ENCODE results near the gene DPP7.

Gene DPP7

GRCh38 chr9:137085920-137086530, 28.5 kb downstream of the DPP7 start:
- peak; percentile 69 for DNase-seq

DNA sequence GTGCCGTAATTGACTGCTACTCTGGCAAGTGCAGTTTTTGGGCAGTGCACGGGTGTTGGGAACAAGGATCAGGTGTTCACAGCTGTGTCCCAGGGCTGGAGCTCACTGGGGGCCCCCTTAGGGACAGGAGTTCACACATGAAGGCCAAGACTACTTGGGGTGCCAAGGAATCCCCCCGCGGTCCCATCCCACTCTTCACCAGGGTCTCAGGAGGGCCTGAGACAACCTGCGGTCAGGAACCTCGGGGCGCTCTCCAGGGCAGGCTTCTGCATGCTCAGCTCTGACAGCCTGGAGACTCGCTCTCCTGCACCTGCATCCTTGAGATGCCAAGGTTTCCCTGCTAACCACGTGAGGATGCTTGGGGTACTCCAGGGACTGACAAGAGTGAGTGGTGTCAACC, 30.0 kb downstream of the DPP7 start:
- no peak for DNase-seq

GRCh38 chr9:137083394-137084004, 31.0 kb downstream of the DPP7 start:
- no peak for DNase-seq

DNA sequence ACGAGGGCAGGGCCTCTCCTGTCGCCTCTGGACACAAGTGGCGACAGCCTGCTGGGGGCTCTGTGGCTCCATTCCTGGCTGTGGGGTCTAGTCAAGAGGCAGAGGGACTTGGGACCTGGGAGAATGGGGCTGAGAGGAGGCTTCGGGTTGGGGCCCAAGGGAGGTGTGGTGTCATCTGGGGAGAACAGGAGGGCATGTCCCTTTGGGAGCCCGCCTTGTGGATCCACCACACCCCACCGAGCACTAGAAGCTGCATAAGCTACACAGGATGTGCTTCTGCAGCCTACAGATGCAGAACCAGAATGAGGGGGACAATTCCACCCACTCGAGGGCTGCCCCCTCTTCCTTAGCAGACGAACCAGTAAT, 31.6 kb downstream of the DPP7 start:
- no peak for DNase-seq

DNA sequence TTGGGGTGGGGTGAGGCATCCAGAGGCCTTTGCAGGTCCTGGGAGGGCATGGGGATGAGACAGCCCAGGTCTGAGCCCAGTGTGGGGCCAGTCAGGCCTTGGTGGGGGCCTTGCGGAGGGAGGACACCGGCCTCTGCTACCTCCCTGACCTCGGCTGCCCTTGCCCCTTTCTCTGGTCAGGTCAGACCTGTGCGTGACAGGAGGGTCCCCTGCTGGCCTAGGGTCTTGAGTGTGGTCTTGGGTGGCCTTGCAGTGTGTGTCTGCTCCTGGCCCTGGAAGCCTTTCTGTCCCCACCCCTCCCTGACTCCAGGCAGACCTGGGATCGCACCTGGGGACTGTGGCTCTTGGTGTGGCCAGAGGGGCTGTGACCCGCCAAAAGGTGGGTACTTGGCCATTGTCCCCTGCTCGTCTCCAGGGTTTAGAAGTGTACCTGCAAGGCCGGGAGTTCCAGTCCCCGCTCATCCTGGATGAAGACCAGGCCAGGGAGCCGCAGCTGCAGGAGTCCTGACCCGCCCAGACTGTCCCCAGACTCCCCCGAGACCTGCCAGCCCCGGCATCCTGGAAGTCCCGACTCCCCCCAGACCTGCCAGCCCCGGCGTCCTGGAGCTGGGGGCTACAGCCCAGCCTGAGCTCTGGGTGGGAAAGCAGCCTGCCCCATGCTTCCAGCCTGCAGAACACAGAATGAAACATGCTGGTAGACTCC, 32.2 kb downstream of the DPP7 start:
- no peak for DNase-seq

- DNase-seq = no peak
Observed at GRCh38 chr9:137080260-137081122, 34.0 kb downstream of the DPP7 start.

DNA sequence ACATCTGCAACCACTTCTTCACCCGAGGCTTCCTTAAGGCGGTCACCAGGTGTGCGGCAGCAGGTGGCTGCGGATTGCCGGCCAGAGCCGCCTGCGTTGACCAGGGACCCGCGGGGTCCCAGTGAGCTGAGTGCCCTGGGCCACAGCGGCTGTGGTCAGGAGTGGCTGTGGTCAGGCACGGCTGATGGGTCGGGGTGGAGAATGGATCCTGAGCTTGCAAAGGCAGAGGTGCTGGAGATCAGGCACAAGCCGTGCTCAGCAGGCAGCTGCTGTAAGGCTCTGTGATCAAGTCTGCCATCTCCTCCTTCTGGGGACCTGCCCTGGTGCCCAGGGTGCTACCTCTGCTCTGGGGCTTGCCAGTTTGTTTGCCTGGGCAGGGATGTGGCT, 35.1 kb downstream of the DPP7 start:
- DNase-seq = no peak

DNA sequence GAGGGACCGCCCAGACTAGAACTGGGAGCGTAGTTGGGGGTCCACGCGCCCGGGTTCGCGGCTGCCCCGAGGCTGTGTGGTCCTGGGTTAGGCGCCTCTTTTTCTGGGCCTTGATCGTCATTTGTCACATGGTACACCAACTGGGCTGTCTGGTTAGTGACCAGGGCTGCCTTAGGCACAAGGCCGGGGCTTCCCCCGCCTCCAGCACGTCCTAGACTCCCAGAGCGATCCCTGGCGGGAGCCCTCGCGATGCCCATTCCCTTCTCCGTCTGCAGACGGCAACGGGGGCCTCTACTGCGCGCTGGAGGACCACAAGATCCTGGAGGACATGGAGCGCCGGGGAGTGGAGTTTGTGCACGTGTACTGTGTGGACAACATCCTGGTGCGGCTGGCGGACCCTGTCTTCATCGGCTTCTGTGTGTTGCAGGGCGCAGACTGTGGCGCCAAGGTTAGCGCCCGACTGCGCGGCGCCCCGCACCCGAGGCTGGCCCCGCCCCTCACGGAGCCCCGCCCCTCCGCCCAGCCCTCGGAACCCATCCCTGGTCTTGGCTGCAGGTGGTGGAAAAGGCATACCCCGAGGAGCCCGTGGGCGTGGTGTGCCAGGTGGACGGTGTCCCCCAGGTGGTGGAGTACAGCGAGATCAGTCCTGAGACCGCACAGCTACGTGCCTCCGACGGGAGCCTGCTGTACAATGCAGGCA, 35.7 kb downstream of the DPP7 start:
- DNase-seq = no peak

GRCh38 chr9:137077758-137078693, 36.5 kb downstream of the DPP7 start:
- no peak for DNase-seq

DNA sequence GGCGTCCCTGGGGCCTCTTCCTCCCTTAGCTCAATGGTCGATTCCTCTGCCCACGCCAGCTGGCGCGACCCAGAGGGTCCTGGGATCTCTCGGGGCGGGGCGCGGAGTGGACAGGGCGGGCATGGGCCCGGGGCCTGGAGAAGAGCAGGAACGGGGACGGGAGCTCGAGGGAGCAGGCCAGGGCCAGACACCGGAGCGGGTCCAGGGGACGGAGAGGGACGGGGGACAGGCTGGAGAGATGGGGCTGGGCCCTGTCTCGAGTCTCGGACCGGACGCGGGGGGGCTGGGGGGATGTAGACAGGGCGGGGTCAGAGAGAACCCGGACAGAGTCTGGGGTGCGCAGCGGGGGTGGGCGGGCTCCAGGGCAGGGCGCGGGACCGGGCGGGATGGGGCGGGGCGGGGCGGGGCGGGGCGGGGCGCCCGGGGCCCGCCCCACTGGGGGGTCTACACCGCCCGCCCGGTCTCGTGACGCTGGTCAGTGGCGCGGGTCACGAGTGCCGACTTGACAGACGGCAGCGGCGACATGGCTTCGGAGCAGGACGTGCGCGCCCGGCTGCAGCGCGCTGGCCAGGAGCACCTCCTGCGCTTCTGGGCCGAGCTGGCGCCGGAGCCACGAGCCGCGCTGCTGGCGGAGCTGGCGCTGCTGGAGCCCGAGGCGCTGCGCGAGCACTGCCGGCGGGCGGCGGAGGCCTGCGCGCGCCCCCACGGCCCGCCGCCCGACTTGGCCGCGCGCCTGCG, 37.4 kb downstream of the DPP7 start, which contains the start of gene UAP1L1:
UAP1L1 (plus strand) TSS at position 508 of the 738 bp plus-strand sequence; CDS start at position 524, 16 bp downstream.
- DNase-seq = peak; percentile 60

- DNase-seq = no peak
Observed at GRCh38 chr9:137076636-137077009, 37.9 kb downstream of the DPP7 start.

DNA sequence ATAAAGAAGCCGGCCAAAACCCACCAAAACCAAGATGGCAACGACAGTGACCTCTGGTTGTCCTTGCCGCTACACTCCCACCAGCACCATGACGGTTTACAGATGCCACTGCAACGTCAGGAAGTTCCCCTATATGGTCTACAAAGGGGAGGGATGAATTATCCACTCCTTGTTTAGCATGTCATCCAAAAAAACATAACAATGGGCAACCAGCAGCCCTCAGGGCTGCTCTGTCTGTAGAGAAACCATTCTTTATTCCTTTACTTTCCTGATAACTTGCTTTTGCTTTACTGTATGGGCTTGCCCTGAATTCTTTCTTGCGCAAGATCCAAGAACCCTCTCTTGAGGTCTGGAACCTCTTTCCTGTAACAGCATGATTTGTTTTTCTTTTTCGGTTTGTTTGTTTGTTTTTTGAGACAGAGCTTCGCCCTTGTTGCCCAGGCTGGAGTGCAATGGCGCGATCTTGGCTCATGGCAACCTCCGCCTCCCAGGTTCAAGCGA, 39.2 kb downstream of the DPP7 start:
- DNase-seq = peak; percentile 24

GRCh38 chr9:137074657-137075274, 39.8 kb downstream of the DPP7 start:
- DNase-seq = no peak

GRCh38 chr9:137073992-137074399, 40.5 kb downstream of the DPP7 start:
- DNase-seq = no peak

DNA sequence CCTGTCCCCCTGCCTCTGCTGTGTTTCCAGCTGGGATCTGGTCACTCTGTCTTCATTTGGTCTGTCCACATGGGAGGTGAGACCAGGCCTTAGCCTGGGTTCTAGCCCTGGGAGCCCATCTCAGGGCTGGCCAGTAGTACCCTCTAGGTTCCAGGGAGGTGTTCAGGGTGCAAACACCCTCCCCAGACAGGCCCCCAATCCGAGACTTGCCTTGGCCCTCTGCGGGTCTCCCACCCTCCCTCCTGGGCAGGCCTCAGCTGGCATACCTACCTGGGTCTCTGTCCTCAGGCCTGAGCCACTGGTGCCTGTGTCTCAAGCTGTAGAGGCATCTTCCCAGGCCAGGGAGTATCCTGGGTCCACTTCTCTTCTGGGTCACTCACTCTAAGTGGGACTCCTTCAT, 43.3 kb downstream of the DPP7 start:
- no peak for DNase-seq

- peak; percentile 64 for DNase-seq
Observed at GRCh38 chr9:137070906-137071275, 43.6 kb downstream of the DPP7 start.

DNA sequence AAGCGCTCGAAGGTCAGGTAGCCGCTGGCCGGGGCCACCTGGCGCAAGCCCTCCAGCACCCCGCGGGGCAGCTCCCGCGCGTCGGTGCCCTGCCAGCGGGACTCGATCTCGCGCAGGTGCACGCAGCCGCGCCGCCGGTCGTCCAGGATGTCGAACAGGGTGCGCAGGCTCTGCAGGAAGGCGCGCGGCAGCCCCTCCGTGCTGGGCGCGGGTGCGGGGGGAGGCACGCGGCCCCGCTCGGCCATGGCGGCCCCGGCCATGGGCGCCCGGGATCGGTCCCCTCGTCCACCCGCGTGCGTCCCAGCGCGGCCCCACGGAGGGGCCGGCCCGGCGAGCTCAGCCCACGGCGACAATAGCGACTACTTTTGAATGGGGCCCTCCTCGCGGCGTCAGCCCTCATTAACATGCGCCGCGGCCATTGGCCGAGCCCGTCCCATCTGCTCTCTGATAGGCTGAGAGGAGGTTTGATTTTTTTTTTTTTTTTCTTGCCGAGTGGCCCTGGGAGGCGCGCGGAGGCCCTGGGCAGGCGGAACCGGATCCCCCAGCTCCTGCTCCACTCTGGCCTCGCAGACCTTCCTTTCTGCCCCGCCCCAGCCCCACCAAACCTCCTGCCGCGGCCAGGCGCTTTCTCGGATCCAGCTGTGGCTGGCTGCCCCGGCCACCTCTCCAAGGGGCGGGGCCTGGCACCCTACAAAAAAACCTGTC, 44.2 kb downstream of the DPP7 start, which contains the start of gene SAPCD2:
SAPCD2 (minus strand) TSS at position 357 of the 705 bp plus-strand sequence; CDS start at position 260, 97 bp downstream.
- DNase-seq = peak; percentile 95

GRCh38 chr9:137069508-137070091, 44.9 kb downstream of the DPP7 start:
- peak; percentile 36 for DNase-seq
